22Rv1 (cell line): ENCODE results near the gene CCDC102B.
"Not testable (repeated sequence)": the region's sequence is repeated elsewhere in the genome, so short reads cannot be mapped to it uniquely, and the experiment has no call there.

ENCODE experiments used
- H3K27ac ChIP-seq: fragments of 450-650 bp; 2 replicates; pipeline ENCODE4 v1.5.1; 2017
- CTCF ChIP-seq: fragments of 450-650 bp; IDR thresholded peaks from 2 replicates; pipeline ENCODE4 v1.5.1; 2017; ENCODE audit warnings: mild to moderate bottlenecking
- ZFX ChIP-seq: fragments of 450-650 bp; IDR thresholded peaks from 2 replicates; pipeline ENCODE4 v1.6.1; 2017; ENCODE audit warnings: antibody characterized with exemption, borderline replicate concordance

CCDC102B gene

DNA sequence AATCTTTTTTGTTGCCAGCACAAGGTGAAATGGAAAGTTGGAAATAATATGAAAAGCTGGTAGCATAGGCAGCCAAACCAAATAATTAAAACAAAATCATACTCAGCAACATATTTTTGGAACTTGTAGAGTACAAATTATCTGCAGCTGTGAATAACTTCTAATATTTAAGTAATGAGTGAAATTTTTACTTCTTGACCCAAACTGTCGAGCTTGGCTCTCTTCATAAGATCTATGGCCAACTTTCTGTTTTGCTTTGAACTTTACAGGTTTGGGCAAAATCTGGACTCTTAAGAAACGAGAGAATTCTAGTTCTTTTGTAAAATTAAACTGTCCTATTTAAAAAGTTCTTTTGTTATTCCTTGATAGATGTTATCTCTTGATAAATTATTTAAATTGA lies 25.6 kb upstream of the CCDC102B start:
- TF ChIP-seq CTCF, result no peak
- no peak for TF ChIP-seq ZFX
- H3K27ac ChIP-seq, result no peak overlapping the region

DNA sequence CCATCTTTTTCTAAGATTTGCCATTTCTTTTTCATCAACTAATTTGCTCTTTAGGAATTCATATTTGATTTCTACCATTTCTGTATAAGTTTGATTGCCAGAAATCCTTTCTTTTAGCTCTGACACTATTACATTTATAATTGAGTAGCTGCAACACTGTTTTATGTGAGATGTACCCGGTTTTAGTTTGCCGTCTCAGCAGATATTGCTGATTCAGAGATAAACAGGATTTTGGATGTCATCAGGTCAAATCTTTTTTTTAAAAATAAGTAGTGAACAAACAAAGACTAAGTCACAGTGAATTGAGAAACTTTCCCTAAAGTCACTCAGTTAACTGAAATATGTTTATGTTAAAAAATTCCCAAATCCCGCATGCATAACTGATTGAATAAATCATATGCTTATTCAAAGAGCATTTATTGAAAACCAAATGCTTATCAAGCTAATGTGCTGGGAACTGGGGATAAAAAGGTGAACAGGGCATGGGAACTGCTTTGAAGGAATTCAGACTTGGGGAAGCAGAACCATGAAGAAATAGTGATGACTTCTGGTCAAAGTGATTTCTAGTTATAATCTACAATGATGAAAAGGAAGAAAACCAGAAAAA lies 19.5 kb upstream of the CCDC102B start:
- TF ChIP-seq CTCF (no peak), ZFX (no peak)
- no peak overlapping the region for H3K27ac ChIP-seq

GRCh38 chr18:68779169-68779568 lies 18.7 kb upstream of the CCDC102B start:
- TF ChIP-seq CTCF (no peak), ZFX (no peak)
- no peak overlapping the region for H3K27ac ChIP-seq

DNA sequence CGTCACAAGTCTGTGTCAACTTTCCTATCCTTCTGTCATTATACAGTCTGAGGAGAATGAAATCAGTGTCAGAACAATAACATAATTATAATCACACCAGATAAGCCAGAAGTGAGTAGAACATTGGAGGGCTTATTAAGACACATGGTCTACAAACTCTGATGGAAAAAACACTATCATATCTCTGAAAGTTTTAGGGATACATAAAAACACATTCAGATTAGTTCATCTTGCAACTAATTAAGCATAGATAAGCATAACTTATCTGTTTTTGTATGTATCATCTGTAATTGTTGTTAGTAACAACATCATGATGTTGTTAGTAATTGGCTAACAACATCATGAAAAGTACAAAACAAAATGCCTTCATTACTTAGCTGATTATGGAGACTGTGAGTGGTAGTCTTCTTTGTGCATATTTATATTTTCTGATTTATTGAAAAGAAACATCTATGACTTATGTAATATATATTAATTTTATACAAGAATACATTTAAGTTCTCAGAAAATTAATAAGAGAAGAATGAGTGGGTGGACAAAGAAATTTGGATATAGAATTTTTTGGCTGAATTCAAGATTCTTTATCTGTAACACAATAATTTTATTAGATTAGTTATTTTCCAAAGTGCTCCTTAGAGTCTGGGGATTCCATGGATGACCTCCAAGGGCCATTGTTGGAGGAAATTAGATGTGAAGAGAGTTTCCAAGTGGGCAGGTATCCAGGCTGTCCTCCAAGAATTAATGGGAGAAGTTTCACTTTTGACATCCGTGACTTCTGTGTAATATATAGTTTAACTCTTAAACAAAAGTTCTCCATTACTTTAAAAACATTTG lies 16.9 kb upstream of the CCDC102B start:
- no peak for TF ChIP-seq ZFX
- no peak for TF ChIP-seq CTCF

DNA sequence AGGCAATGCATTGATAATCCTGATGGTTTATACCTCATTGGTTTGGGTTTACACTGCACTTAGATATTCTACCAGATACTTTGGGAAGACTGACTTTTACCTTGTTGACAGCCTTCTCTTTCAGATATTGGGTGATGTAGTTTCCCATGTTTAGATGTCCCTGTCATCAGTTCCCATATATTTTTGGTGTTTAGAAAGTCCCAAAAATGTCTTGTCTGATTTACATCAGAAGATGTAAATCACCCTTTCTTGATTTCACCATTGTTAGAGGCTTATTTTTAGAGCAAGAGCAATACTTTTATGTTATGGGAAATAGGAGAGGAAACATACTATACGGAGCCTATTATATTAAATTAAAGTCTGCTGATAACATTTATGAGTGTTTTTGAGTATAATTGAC lies 14.4 kb upstream of the CCDC102B start:
- no peak for TF ChIP-seq ZFX
- TF ChIP-seq CTCF, result no peak
- H3K27ac ChIP-seq, result no peak overlapping the region

More for the DNA sequence above, 16.9 kb upstream of the CCDC102B start:
- H3K27ac ChIP-seq, result no peak overlapping the region

- H3K27ac ChIP-seq, result no peak overlapping the region
- TF ChIP-seq CTCF, result no peak
- TF ChIP-seq ZFX, result no peak
Observed at GRCh38 chr18:68784071-68784470, 13.8 kb upstream of the CCDC102B start.

DNA sequence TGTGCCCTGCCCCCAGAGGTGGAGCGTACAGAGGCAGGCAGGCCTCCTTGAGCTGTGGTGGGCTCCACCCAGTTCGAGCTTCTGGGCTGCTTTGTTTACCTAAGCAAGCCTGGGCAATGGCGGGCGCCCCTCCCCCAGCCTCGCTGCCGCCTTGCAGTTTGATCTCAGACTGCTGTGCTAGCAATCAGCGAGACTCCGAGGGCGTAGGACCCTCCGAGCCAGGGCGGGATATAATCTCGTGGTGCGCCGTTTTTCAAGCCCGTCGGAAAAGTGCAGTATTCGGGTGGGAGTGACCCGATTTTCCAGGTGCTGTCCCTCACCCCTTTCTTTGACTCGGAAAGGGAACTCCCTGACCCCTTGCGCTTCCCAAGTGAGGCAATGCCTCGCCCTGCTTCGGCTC lies 7.6 kb upstream of the CCDC102B start:
- not testable (repeated sequence) for H3K27ac ChIP-seq
